PC-3 (cell line): ENCODE measurements around the gene ZNF816. TPM values are rescaled to one million over a fixed set of nuclear protein-coding genes. Genes with fewer than 3 reads are reported as not detected.

Experiments used
- ATAC-seq: fragments of 200-7000 bp; cut with Tn5 transposase; 2 replicates; pipeline ENCODE4 v1.9.1; 2020; ENCODE audit warnings: mild to moderate bottlenecking, moderate library complexity
- Bru-seq: library from RNA; stranded (reverse); fragments of 400-500 nt; gene quantifications from one replicate; lab custom pipeline; 2021; lab: Mats Ljungman, UMichigan
- BruChase-seq, 2 experiments: library from RNA; stranded (reverse); fragments of 400-500 nt; gene quantifications; one replicate each; lab custom pipeline; 2021; lab: Mats Ljungman, UMichigan
- BruUV-seq: library from RNA; stranded (reverse); fragments of 400-500 nt; replicated peaks from 2 replicates; lab custom pipeline; 2021; lab: Mats Ljungman, UMichigan
- CTCF ChIA-PET: fragments of 300-600 bp; sonication (Branson Sonifier 250); formaldehyde crosslinking; loops from one replicate; lab custom pipeline; 2022; ENCODE audit warnings: antibody characterized with exemption; lab: Charles Lee
- POLR2A ChIA-PET: fragments of 300-600 bp; sonication (Branson Sonifier 250); formaldehyde crosslinking; loops from one replicate; lab custom pipeline; 2022; ENCODE audit warnings: antibody characterized with exemption; ENCODE audit not compliant: unreplicated experiment; lab: Charles Lee
- DNase-seq: peaks from one replicate; pipeline ENCODE4 v3.0.0-alpha.2; 2015
- H2AFZ ChIP-seq: fragments of 300-600 bp; sonication (generic); 2 replicates; pipeline ENCODE4 v1.6.0; 2016; ENCODE audit warnings: antibody characterized with exemption, low read length
- H3F3A ChIP-seq: fragments of 300-600 bp; sonication (generic); one replicate; pipeline ENCODE4 v1.6.0; 2017; ENCODE audit warnings: antibody characterized with exemption, low read length, control low read depth, mild to moderate bottlenecking; ENCODE audit not compliant: unreplicated experiment
- H3K27ac ChIP-seq: fragments of 300-600 bp; sonication (generic); 2 replicates; pipeline ENCODE4 v1.5.1; 2016; ENCODE audit warnings: mild to moderate bottlenecking, low read length
- H3K27me3 ChIP-seq: fragments of 300-600 bp; sonication (generic); 2 replicates; pipeline ENCODE4 v1.6.1; 2016; ENCODE audit warnings: low read length, mixed read lengths
- H3K36me3 ChIP-seq: fragments of 300-600 bp; sonication (generic); 2 replicates; pipeline ENCODE4 v1.6.1; 2016; ENCODE audit warnings: low read depth, mixed run types, low read length, mixed read lengths
- H3K4me1 ChIP-seq: fragments of 300-600 bp; sonication (generic); 2 replicates; pipeline ENCODE4 v1.5.1; 2016; ENCODE audit warnings: low read length; ENCODE audit not compliant: insufficient read depth
- H3K4me2 ChIP-seq: fragments of 300-600 bp; sonication (generic); 2 replicates; pipeline ENCODE4 v1.6.0; 2016; ENCODE audit warnings: low read length
- H3K4me3 ChIP-seq: fragments of 300-600 bp; sonication (generic); 2 replicates; pipeline ENCODE4 v1.5.1; 2016; ENCODE audit warnings: mild to moderate bottlenecking, low read length, mixed read lengths
- H3K79me2 ChIP-seq: fragments of 300-600 bp; sonication (generic); 2 replicates; pipeline ENCODE4 v1.6.1; 2017; ENCODE audit warnings: low read length, mixed read lengths
- H3K9ac ChIP-seq: fragments of 300-600 bp; sonication (generic); 2 replicates; pipeline ENCODE4 v1.6.0; 2016; ENCODE audit warnings: mild to moderate bottlenecking, low read length
- H3K9me2 ChIP-seq: fragments of 300-600 bp; sonication (generic); replicated peaks from 2 replicates; pipeline ENCODE4 v1.6.1; 2016; ENCODE audit warnings: mixed run types, low read length, mixed read lengths
- H3K9me3 ChIP-seq: fragments of 300-600 bp; sonication (generic); 2 replicates; pipeline ENCODE4 v1.6.1; 2016; ENCODE audit warnings: low read length, mixed read lengths
- H4K20me1 ChIP-seq: fragments of 300-600 bp; sonication (generic); 2 replicates; pipeline ENCODE4 v1.6.1; 2016; ENCODE audit warnings: low read length, mixed read lengths
- CTCF ChIP-seq: fragments of 300-600 bp; sonication (generic); conservative IDR thresholded peaks from 2 replicates; pipeline ENCODE4 v1.5.1; 2017; ENCODE audit warnings: antibody characterized with exemption, low read depth, mild to moderate bottlenecking, low read length
- EZH2 ChIP-seq: fragments of 300-600 bp; sonication (generic); IDR thresholded peaks from one replicate; pipeline ENCODE4 v1.6.1; 2017; ENCODE audit warnings: antibody characterized with exemption, mild to moderate bottlenecking, low read length; ENCODE audit not compliant: unreplicated experiment
- EZH2phosphoT487 ChIP-seq: fragments of 300-600 bp; sonication (generic); IDR thresholded peaks from 2 replicates; pipeline ENCODE4 v1.6.1; 2018; ENCODE audit warnings: mild to moderate bottlenecking, antibody characterized with exemption, low read length, borderline replicate concordance
- intact Hi-C: fragments of 100-400 bp; cut with micrococcal nuclease; formaldehyde crosslinking; loops from 2 replicates; pipeline ENCODE4 v1.9.0; 2023
- long read RNA-seq: library from polyadenylated mRNA; unstranded; transcript quantifications from one replicate; pipeline ENCODE4 v2.0.0, GENCODE V29; 2021; ENCODE audit not compliant: unreplicated experiment
- total RNA-seq: library from RNA; depleted of rRNA; stranded (reverse); fragments of >200 nt; gene quantifications from 2 replicates; pipeline ENCODE4 v1.2.3, GENCODE V29; 2014; rRNA removed

Gene ZNF816
- 7.6 and 10.2 TPM in 2 replicates for total RNA-seq
- percentile 85 among the genes with signal in this experiment for Bru-seq, nascent RNA
- BruChase-seq, experiment 1, labeled RNA remaining after a 6-hour chase: percentile 94 among the genes with signal in this experiment
- BruChase-seq, experiment 2, labeled RNA remaining after a 2-hour chase: percentile 97 among the genes with signal in this experiment
- long read RNA-seq, transcript ZNF816-207 (4 exons, 553 nt): minor isoform, 7 of 52 reads
- long read RNA-seq, transcript ZNF816-206 (4 exons, 2,504 nt): major isoform, 23 of 52 reads
- long read RNA-seq, transcript ZNF816-203 (5 exons, 2,697 nt): minor isoform, 5 of 52 reads
- long read RNA-seq, partial matches to known transcripts: 0 of 52 reads
- long read RNA-seq, other reads (novel, unspliced or antisense): 8 of 52 reads

- no peaks in the 10 kb centered on the region for H3K9me2 ChIP-seq
- TSS peak; percentile 48 for BruUV-seq
- peaks cover 33% of the 10 kb centered on the region for H3K79me2 ChIP-seq
- H3K36me3 ChIP-seq: peaks cover 19% of the 10 kb centered on the region
- no peaks in the 10 kb centered on the region for H3F3A ChIP-seq
- H3K9ac ChIP-seq: peak within 1 kb of the TSS; percentile 75
- H3K4me3 ChIP-seq: peak within 1 kb of the TSS; percentile 82
- peaks cover 21% of the 10 kb centered on the region for H3K4me1 ChIP-seq
- peak within 1 kb of the TSS; percentile 92 for H3K4me2 ChIP-seq
- H4K20me1 ChIP-seq: no peaks in the 10 kb centered on the region
- peak within 1 kb of the TSS; percentile 40 for H3K27ac ChIP-seq
- intact Hi-C loops: loop anchor here (1.0 kb wide), 2 partner anchors 17 to 31 kb away; no protein-coding TSS in a partner anchor
- ChIA-PET CTCF (interaction anchor here (1.0 kb wide), 1 partner anchor 31 kb away, joined by 4 read pairs; no protein-coding TSS in a partner anchor), POLR2A (interaction anchor here (0.5 to 0.7 kb wide), 3 partner anchors 15 to 622 kb away, joined by 3 to 5 read pairs (median 3); no protein-coding TSS in a partner anchor)
- H2AFZ ChIP-seq: peak within 1 kb of the TSS; percentile 90
- DNase-seq (peak; percentile 97), ATAC-seq (peak; percentile 91)
- no peaks in the 10 kb centered on the region for H3K27me3 ChIP-seq
- no peak for TF ChIP-seq CTCF
- no peak for TF ChIP-seq EZH2
- no peak for TF ChIP-seq EZH2phosphoT487
- H3K9me3 ChIP-seq: peaks cover 6% of the 10 kb centered on the region; the same call in 1 of the 2 replicates
These were observed at the start of gene ZNF816 for GRCh38 chr19:52962394-52963246. TSS of gene ZNF816 (minus strand) at chr19:52962881. CDS start at chr19:52956089, 6,792 bp downstream.

- H3K9ac ChIP-seq: no peak overlapping the region
- H3K4me1 ChIP-seq: no peaks in the 10 kb centered on the region
- POLR2A ChIA-PET: no interaction called here
- no peaks in the 10 kb centered on the region for H3K9me2 ChIP-seq
- TF ChIP-seq CTCF (no peak), EZH2 (no peak), EZH2phosphoT487 (no peak)
- no peaks in the 10 kb centered on the region for H3K36me3 ChIP-seq
- H3K27me3 ChIP-seq: no peaks in the 10 kb centered on the region
- intact Hi-C loops: no loop called here
- H4K20me1 ChIP-seq: no peaks in the 10 kb centered on the region
- no peaks in the 10 kb centered on the region for H3K79me2 ChIP-seq
- CTCF ChIA-PET: no interaction called here
- DNase-seq (no peak), ATAC-seq (no peak)
- no peak overlapping the region for H3K4me2 ChIP-seq
- H2AFZ ChIP-seq: no peak overlapping the region
- no peaks in the 10 kb centered on the region for H3F3A ChIP-seq
- H3K4me3 ChIP-seq: no peak overlapping the region
- no TSS peak for BruUV-seq
- no peak overlapping the region for H3K27ac ChIP-seq
- peaks cover 10% of the 10 kb centered on the region for H3K9me3 ChIP-seq
These were observed 49.3 kb upstream of the ZNF816 start for GRCh38 chr19:53012006-53012405.
